ENCODE measurements around the gene PGAP6. TPM values are rescaled to one million over a fixed set of nuclear protein-coding genes. Genes with fewer than 3 reads are reported as not detected.
A peak's percentile ranks its signal among the peaks of the same experiment; 100 is the strongest.

The PGAP6 gene
- total and polyA plus RNA-seq, 9 of the 15 experiments (the other 6 are each of a cell fraction or from before 2014, with no cell fraction given) = 0.45 to 50.2 (median 39.3) TPM

DNA sequence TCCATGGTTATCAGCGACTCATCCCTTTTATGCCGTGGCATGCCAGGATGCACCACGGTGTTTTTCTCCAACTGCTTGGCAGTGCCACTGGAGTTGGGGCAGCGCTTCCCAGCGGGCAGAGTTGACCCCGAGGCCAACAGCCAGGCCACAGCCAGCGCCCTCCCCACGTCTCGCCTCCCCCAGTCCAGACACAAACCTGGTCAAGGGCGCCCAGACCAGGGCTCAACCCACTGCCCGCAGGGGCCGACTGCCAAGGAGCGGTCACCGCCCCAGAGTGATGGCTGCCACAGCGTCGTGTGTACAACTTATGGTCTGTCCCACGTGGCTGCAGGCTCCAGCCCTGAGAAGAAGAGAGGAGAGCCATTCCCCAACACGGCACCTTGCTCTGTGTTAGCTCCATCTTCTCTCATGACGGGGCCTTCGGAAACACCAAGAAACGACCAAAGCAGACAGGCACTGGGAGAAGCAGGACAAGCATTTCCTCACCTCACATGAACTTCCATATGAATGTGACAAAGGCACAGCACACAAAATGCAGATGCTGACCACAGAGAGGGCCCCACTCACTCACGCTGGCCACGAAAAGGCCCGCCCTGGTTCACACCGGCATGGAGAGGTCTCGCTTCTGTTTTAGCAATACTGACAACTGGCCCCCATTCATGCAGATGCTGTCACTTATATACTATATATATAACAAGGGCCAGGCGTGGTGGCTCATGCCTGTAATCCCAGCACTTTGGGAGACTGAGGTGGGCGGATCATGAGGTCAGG is 56.2 kb downstream of the PGAP6 start (continued):
- TF ChIP-seq, protein P1, sequence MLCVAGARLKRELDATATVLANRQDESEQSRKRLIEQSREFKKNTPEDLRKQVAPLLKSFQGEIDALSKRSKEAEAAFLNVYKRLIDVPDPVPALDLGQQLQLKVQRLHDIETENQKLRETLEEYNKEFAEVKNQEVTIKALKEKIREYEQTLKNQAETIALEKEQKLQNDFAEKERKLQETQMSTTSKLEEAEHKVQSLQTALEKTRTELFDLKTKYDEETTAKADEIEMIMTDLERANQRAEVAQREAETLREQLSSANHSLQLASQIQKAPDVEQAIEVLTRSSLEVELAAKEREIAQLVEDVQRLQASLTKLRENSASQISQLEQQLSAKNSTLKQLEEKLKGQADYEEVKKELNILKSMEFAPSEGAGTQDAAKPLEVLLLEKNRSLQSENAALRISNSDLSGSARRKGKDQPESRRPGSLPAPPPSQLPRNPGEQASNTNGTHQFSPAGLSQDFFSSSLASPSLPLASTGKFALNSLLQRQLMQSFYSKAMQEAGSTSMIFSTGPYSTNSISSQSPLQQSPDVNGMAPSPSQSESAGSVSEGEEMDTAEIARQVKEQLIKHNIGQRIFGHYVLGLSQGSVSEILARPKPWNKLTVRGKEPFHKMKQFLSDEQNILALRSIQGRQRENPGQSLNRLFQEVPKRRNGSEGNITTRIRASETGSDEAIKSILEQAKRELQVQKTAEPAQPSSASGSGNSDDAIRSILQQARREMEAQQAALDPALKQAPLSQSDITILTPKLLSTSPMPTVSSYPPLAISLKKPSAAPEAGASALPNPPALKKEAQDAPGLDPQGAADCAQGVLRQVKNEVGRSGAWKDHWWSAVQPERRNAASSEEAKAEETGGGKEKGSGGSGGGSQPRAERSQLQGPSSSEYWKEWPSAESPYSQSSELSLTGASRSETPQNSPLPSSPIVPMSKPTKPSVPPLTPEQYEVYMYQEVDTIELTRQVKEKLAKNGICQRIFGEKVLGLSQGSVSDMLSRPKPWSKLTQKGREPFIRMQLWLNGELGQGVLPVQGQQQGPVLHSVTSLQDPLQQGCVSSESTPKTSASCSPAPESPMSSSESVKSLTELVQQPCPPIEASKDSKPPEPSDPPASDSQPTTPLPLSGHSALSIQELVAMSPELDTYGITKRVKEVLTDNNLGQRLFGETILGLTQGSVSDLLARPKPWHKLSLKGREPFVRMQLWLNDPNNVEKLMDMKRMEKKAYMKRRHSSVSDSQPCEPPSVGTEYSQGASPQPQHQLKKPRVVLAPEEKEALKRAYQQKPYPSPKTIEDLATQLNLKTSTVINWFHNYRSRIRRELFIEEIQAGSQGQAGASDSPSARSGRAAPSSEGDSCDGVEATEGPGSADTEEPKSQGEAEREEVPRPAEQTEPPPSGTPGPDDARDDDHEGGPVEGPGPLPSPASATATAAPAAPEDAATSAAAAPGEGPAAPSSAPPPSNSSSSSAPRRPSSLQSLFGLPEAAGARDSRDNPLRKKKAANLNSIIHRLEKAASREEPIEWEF (CRISPR knock-in tag; IDR thresholded peaks at IDR 0.05) = no peak
- TF ChIP-seq DPF2 (IDR thresholded peaks at IDR 0.05) (no peak), TCF3 (CRISPR knock-in tag; IDR thresholded peaks at IDR 0.05) (no peak), PCBP2 (IDR thresholded peaks at IDR 0.05; ENCODE audit: low read depth, low read length, poor library complexity, severe bottlenecking) (no peak), ZNF316 (IDR thresholded peaks at IDR 0.05) (no peak), RBFOX2 (IDR thresholded peaks at IDR 0.05; ENCODE audit: low read depth, low read length) (no peak), HDAC2 (IDR thresholded peaks at IDR 0.05) (no peak), SPI1 (IDR thresholded peaks at IDR 0.05; ENCODE audit: borderline replicate concordance, low read depth, low read length) (no peak), KLF10 (CRISPR knock-in tag; IDR thresholded peaks at IDR 0.05) (no peak), NCOA6 (IDR thresholded peaks at IDR 0.05) (no peak), RBM15 (IDR thresholded peaks at IDR 0.05; ENCODE audit: insufficient read depth, low read length) (no peak), IRF2 (CRISPR knock-in tag; IDR thresholded peaks at IDR 0.05) (0 out of 2 replicates have a peak, but pooled peaks have one; percentile 11)
- TF ChIP-seq, protein P2, sequence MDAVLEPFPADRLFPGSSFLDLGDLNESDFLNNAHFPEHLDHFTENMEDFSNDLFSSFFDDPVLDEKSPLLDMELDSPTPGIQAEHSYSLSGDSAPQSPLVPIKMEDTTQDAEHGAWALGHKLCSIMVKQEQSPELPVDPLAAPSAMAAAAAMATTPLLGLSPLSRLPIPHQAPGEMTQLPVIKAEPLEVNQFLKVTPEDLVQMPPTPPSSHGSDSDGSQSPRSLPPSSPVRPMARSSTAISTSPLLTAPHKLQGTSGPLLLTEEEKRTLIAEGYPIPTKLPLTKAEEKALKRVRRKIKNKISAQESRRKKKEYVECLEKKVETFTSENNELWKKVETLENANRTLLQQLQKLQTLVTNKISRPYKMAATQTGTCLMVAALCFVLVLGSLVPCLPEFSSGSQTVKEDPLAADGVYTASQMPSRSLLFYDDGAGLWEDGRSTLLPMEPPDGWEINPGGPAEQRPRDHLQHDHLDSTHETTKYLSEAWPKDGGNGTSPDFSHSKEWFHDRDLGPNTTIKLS (IDR thresholded peaks at IDR 0.05; ENCODE audit: borderline replicate concordance, low read depth) = no peak

All from K562 (cell line).